ENCODE measurements around the gene GRB7. TPM values are rescaled to one million over a fixed set of nuclear protein-coding genes. Genes with fewer than 3 reads are reported as not detected.

Gene GRB7
- total RNA-seq, 2 donors from 2014 or later = 3.4 to 5.8 TPM

- TF ChIP-seq CTCF (IDR thresholded peaks at IDR 0.05) = no peak
- Histone ChIP-seq H3K36me3 (peaks cover 74% of the 10 kb centered on the region), H3K4me3 (no peak overlapping the region)
Observed at GRCh38 chr17:39711851-39712250, 25.9 kb upstream of the GRB7 start.

GRCh38 chr17:39714234-39714633 is 23.5 kb upstream of the GRB7 start:
- Histone ChIP-seq H3K9me3 (no peaks in the 10 kb centered on the region), H3K27ac (no peak overlapping the region), H3K4me1 (peaks cover 0 to 19% of the 10 kb centered on the region in 2 donors), H3K36me3 (peaks cover 75% of the 10 kb centered on the region), H3K4me3 (no peak overlapping the region), H3K27me3 (no peaks in the 10 kb centered on the region)
- no peak for TF ChIP-seq CTCF (IDR thresholded peaks at IDR 0.05)
- DNase-seq (ENCODE audit: low spot score) = no peak

More at GRCh38 chr17:39711851-39712250, 25.9 kb upstream of the GRB7 start:
- DNase-seq (ENCODE audit: low spot score) = no peak
- Histone ChIP-seq H3K27me3 (no peaks in the 10 kb centered on the region), H3K4me1 (peaks cover 0 to 19% of the 10 kb centered on the region in 2 donors), H3K9me3 (no peaks in the 10 kb centered on the region), H3K27ac (no peak overlapping the region)

- no peak for DNase-seq (ENCODE audit: low spot score)
- H3K27ac ChIP-seq = peak overlapping the region; percentile 59 to 65
- no peaks in the 10 kb centered on the region for H3K9me3 ChIP-seq
- no peak for TF ChIP-seq CTCF (IDR thresholded peaks at IDR 0.05)
- peaks cover 0 to 19% of the 10 kb centered on the region in 2 donors for H3K4me1 ChIP-seq
- peaks cover 70% of the 10 kb centered on the region for H3K36me3 ChIP-seq
- no peak overlapping the region for H3K4me3 ChIP-seq
- H3K27me3 ChIP-seq = no peaks in the 10 kb centered on the region
Observed at GRCh38 chr17:39715375-39716072, 22.2 kb upstream of the GRB7 start.

- DNase-seq (ENCODE audit: low spot score) = no peak
- Histone ChIP-seq H3K9me3 (no peaks in the 10 kb centered on the region), H3K4me3 (no peak overlapping the region), H3K36me3 (peaks cover 63% of the 10 kb centered on the region), H3K4me1 (peaks cover 0 to 19% of the 10 kb centered on the region in 2 donors), H3K27me3 (no peaks in the 10 kb centered on the region), H3K27ac (peak overlapping the region; percentile 59 to 65)
- no peak for TF ChIP-seq CTCF (IDR thresholded peaks at IDR 0.05)
Observed at GRCh38 chr17:39716073-39716818, 21.5 kb upstream of the GRB7 start.

GRCh38 chr17:39716879-39717536 is 20.7 kb upstream of the GRB7 start:
- no peak for TF ChIP-seq CTCF (IDR thresholded peaks at IDR 0.05)
- H3K27ac ChIP-seq = peak overlapping the region; percentile 59 to 65
- H3K4me1 ChIP-seq = peaks cover 0 to 19% of the 10 kb centered on the region in 2 donors
- peaks cover 55% of the 10 kb centered on the region for H3K36me3 ChIP-seq
- H3K4me3 ChIP-seq = no peak overlapping the region
- no peaks in the 10 kb centered on the region for H3K9me3 ChIP-seq
- no peak for DNase-seq (ENCODE audit: low spot score)
- H3K27me3 ChIP-seq = no peaks in the 10 kb centered on the region

Data from right atrium auricular region (tissue), 2 donors.